ENCODE data around the gene PRPF40B. TPM values are rescaled to one million over a fixed set of nuclear protein-coding genes. Genes with fewer than 3 reads are reported as not detected.
A peak's percentile ranks its signal among the peaks of the same experiment; 100 is the strongest.

The PRPF40B gene
- polyA plus RNA-seq, 10 donors = 10.9 to 18.1 (median 12.5) TPM

DNA sequence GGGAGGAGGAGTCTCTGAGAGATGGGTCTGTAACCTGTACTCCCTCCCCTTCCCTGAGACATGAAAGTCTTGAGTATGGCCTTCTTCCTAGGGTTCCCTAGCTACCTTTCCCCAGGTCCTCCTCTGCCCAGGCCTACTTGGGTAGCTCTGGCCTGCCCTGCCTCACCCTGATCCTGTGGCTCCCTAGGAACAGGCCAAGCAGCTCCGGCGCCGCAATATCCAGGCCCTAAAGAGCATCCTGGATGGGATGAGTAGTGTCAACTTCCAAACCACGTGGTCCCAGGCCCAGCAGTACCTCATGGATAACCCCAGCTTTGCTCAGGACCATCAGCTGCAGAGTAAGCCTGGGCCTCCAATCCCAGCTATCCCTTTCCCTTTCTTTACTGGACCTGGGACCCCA, 12.3 kb downstream of the PRPF40B start:
- no peak for DNase-seq

DNA sequence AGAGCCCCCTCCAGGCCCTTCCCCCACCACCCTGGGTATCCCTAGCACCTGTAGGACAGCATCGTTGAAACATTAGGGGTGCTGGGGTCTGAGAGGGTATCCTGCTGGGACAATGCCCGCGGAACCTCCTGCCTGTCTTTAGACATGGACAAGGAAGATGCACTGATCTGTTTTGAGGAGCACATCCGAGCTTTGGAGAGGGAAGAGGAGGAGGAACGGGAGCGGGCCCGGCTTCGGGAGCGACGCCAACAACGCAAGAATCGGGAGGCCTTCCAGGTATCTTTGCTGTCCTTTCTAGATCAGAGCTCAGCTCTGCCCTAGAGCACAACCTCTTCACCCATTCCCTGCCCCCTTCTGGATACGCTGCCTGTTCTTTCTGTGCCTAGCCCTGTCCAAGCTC, 13.2 kb downstream of the PRPF40B start:
- no peak for DNase-seq

DNA sequence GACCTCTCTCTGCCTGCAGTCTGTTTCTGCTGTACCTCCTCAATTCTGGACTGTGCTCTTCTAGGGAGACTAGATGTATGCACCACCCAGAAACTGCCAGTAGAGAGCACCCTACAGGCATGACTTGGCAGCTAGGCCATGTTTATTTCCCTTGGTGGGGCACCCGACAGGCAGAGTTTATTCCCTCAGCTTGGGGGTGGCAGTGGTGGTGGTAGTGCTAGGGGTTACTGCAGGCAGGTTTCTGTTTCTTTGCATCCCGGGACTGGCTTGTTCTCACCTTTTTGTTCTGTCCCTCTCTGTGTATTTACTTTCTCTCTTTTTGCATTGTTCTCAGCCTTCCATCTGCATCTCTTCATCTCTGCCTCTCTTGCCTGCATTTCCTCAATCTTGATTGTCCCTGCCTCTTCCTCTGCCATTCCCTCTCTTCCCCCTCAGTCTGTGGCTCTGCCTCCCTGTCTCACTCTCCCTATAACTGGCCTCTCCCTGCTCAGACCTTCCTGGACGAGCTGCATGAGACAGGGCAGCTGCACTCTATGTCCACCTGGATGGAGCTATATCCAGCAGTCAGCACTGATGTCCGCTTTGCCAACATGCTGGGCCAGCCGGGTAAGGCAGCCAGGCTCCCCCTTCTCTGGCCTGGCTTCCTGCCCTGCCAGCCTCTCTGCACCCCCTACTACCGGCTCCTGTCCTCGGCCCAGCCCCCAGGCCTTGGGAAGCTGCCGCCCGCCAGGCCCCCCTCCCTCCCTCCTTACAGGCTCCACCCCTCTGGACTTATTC, 13.8 kb downstream of the PRPF40B start:
- DNase-seq = peak; percentile 41 to 80 (median 53)

DNA sequence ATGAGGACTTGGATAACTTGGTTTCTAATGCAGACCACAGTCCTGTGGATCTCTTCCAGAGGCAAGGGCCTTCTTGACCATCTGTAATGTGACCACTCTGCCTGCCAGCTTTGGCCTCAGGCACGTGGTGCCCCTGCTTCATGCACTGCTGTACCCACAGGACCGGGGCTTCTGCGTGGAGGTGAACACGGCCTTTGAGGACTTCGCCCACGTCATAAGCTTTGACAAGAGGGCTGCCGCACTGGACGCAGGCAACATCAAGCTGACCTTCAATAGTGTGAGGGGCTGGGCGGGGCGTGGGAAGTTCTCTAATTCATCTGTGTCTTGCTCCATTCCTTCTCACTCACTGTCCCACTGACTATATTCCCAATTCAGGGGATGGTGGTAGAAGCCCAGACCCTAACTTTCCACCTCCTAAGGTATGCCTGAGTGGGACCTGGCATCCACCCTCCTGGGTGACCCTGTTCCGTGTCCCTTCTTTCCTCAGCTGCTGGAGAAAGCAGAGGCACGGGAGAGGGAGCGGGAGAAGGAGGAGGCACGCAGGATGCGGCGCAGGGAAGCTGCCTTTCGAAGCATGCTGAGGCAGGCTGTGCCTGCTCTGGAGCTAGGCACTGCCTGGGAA, 18.5 kb downstream of the PRPF40B start:
- no peak for DNase-seq

DNA sequence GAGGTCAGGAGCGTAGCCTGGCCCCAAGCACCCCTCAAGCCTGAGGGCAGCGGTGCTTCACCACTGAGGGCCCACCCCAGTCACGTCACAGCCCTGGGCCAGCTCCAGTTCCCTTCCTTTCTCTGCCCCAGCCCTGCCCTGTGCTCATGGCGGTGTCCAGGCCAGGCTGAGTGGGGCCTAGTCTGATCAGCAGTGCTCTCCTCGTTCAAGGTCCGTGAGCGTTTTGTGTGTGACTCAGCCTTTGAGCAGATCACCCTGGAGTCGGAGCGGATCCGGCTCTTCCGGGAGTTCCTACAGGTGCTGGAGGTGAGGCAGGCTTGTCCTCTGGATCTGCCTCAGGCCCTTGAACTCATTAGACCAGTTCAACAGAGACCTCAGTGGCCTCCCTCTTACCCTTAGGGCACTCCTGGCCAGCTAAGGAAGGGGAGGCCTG, 19.0 kb downstream of the PRPF40B start:
- DNase-seq = no peak

DNA sequence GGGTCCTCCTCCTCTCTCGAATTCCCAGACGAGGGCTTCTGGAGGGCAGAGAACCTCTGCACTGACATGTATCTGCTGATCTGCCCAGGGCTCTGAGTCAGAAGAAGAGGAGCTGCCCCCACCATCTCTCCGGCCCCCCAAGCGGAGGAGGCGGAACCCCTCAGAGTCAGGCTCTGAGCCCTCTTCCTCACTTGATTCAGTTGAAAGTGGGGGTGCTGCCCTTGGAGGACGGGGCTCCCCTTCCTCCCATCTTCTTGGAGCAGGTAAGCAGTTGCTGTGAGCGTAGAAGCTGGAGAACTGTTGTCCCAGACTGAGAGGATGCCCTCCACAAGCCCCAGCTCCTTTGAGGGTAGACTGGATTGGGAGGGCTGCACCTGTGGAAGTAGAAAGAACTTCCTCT, 19.8 kb downstream of the PRPF40B start:
- no peak for DNase-seq

DNA sequence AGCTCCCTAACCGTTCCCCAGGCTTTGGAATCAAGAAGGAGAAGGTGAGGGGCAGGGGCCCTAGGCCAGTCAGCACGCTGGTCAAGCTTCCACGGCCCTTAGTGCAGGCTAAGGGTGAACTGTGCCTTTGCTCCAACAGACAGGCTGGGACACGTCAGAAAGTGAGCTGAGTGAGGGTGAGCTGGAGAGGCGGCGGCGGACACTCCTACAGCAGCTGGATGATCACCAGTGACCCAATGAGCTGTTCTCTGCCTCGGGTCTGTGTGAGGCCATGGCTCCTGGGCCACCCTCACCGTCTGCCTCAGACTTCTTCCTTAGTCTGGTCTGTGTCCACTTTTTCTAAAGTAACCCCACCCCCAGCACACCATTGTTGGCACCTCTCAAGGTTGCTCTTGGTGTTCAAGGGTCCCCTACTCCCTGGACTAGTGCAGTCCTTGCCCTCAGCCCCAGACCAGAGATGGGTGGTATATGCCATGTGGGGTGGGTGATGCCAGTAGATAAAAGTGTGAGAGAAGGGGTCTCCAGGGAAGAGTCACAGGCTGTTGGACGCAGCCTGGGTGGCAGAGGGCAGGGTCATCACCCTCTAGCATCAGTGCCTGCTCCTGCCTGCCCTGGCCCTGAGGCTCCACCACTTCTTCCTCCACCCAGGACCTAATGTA, 20.7 kb downstream of the PRPF40B start:
- DNase-seq = no peak

DNA sequence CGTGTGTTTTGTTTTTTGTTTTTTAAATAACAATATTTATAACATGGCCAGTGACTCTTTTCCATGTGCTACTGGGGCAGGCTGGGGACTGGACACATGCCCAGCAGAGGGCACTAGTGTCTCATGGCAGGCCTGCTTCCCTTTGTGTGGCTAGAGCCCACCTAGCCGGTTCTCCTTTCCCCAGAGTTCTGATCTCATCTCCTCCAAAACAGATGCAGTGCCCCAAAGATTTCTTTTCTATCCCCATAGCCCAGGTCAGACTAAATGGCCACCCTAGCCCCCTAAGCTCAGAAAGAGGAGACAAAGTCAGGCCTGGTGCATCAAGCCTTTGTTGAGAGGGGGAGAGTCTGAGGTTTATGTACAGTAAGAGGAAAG, 21.2 kb downstream of the PRPF40B start:
- DNase-seq = peak; percentile 58 to 89 (median 84)

DNA sequence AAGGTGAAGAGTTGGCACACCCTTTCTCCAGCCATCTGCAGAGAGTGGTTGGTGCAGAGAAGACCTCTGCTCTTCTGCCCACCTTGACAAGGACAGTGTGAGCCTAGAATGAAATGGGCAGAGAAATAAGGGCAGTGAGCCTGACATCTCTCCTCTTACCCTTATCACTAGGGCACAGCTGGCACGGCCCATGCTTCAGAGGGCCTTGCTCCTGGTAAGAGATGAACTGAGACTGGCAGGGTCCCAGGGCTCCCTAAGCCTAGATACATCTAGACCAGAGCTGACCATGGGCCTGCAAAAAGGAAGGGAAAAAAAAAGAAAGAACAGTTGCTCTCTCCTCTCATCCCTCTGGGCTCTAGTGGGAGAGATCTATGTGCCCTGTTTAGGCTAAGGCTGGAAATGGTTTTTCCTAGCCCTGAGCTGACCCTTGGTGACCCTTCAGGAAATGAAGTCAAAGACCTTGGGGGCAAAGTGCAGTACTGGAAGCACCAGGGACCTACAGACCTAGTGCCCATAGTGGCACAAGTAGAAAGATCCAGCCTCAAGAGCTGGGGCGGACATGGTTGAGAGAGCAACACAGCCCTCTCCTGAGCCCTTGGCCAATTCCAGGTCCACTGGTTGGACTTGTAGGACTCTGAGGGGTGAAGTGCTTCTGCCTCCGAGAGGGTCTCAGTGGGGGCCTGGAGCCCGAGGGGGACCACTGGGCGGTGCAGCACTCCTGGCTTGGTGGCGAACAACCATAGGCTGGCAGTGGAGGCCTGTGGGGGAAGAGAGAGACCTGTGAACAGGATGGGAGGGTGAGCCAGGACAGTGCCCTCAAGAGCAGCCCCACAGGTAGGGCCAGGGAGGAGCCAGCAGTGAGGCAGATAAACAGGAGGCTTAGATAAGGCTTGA, 22.0 kb downstream of the PRPF40B start:
- DNase-seq = no peak

DNA sequence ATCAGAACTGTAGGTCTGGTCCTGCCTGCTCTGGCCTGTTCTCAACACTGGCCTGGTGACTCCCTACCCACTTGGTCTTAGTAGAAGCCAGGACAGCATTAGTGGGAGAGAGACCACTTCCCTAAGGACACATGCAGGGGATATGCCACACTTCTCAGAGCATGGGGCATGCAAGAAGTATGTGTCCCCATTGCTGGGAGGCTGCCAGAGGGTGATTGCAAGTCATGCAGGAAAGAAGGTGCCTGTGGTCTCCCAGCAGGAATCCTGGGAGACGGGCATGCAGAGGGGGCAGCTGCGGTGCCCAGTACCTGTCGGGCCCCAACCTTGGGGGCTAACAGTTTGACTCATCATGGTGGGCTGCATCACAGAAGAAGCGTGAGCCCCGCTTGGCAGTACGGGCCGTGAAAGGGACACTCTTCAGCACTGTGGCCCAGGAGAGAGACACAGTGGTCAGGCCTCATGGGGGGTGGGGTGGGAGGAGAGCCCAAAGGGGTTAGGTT, 23.0 kb downstream of the PRPF40B start:
- DNase-seq = no peak

DNA sequence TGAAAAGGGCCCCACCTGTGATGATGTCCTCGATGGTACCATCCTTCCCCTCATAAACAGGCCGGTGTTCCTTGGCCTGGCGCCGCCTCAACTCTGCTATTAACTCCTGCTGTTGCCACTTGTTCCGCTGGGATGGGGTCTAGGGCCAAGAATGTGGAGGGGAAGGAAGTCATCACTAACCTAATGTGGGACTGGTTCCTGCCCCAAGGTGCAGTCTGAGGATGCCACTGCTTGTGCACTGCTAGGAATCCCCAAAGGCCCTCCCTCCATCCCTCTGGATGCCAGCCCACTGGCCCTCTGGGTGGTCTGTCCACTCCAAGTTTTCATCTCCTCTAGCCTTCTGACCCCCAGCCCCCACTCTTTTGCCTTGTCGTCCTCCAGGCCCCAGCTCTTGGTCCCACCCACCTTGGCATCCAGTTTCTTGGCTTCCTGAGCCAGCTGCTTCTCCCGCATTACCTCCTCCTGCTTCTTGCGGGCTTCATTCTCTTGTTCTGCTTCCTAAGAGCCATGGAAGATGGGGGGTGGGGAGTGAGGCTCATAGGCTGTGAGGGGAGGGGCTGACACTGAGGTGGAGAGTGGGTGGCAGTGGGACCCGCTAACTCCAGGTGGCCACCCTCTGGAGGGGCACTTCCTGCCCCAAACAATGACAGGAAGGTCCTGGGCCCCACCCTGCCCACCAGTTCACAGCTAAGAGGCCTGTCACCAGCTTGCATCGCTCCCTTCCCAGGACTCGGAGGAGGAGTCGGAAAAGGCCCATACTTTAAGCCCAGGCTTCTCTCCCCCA, 23.7 kb downstream of the PRPF40B start:
- no peak for DNase-seq

DNA sequence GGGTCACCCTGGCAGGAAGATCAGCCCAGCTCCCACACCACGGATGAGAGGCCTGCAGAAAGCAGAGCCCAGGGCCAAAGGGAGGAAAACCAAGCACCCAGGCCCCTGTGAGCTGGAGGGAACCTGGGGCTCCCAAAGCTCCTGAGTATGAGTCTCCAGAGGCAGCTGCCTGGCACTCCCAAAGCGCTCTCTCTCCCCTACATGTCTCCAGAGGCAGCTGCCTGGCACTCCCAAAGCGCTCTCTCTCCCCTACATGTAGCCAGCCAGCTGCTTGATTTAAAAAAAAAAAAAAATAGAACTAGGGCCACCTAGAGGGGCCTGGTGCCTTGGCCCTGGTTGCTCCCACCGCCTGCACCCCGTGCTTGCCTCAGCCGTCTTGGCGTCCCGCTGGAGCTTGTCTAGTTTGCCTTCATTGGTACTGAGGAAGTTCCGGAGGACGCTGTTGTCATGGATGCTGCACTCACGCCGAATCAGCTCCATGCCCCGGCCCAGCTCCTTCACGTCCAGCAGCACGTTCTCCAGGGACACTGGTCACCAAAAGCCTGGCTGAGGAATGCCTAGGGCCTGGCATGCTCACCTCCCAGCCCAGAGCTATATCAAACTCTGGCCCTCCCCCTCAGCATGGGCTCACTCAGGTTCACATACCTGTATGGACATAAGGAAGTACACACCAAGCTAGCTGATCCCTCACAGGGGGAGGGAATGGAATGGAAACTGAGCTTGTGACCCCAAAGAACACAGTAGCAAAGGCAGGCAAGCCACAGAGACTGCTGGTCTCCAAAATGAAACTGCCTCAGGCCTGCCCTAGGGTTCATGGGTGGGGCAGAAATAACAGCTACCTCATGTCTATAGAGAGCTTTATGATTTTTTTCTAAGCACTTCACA, 24.7 kb downstream of the PRPF40B start:
- DNase-seq = no peak

DNA sequence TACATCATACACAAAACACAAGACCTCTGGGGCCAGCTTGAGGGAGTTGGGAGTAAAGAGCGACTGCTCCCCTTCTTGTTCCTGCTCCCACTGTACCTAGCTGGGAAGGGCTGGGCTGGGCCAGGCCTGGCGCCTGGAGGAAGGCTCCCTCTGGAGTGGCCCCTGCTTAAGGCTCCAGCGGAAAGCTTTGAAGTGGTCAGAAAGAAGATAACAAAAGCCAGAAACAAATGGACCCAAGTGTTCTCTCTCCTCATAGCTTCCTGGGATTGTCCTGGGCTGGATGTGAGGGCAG, 25.3 kb downstream of the PRPF40B start:
- DNase-seq = no peak

DNA sequence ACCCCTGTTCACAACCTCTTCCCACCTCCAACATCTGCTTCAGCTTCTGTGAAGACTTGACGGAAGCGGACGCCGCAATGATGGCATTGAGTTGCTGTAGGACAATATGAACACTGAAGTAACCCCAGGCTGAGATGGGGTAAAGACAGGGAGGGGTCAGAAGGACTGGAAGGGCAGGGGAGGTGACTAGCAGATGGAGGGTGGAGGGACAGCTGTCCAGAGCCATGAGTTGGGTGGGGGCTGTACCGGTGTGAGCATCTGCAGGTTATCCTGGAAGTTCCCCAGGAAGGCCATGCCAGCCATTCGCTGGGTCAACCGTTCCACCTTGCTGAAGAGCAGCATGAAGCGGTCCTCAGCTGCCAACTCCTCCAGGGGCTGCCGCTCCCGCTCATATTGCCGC, 26.1 kb downstream of the PRPF40B start:
- DNase-seq = no peak

DNA sequence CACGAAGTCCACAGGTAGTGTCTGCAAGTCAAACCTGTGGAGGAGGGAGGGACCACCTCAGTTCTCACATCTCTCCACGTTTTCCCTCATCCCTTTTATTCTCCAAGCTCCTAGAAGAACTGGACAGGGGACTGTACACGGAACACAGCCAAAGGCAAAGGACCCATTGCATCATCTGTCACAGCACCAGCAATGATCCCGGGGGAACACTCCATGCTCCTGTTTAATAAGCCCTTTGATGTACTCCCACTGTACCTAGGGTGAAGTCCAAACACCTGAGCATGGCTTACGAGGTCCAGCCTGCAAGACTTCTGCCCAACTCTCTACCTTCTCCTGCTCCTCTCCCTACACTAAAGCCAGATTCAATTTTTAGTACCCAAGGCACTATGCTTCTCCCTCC, 26.5 kb downstream of the PRPF40B start:
- DNase-seq = no peak

DNA sequence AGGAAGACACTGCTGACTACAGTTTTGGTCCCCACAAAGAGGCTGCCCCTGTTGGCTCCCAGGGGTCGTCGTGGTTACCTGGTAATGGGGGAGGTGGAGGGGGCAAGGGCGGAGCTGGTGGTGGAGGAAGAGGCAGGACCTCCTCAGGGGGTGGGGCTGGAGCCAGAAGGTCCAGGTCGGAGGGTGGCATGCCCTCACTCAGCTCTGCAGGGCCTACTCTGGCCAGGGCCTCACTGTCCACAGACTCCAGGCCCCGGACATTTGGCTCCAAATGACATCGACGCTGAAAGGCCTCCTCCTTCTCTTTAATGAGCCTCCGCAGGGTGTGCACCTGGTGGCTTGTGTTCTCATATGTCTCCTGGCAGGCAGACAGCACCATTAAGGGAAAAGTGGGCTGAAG, 28.5 kb downstream of the PRPF40B start:
- DNase-seq = no peak

DNA sequence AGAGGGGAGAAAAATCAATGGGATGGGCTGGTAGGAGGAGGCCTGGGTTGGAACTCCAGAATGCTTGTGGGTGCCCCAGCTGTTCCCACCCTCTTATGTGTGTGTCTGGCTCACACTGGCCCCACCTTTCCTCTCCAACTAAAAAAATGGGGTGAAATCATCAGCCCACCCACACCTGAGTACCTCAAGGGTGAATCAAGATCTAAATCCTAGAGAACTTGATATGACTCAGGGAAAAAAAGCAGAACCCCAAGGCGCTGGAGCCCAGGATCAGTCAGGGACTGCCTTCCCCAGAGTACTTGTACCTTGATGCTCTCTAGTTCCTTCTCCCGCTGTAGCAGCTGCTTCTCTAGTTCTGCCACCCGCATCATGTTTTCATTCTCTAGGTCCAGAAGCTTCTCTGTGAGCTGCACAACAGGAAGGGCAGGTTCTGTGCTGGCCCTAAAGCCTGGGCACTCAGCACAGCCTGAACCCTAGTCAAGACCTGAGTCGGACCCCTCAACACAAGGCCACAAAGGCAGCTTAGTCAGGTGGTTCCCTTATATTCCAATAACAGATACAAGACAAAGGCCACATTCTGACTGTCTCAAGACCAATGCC, 29.7 kb downstream of the PRPF40B start:
- no peak for DNase-seq

DNA sequence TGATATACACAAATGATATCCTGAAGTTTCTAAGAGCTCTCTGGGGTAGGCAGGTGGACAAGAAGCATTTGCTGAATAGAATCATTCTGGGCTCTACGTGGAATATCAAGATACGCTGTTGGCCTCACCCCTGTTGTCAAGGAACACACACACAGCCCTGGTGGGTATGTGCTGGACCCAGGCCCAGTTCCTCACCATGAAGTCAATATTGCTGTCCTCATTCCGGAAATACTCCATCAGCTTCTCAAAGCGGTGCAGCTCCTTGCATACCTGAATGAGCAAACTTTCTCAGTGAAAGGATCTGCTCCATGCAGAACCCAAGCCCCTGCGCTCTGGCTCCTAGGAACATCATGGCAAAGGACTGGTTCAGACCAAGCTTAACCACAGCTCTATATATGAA, 31.4 kb downstream of the PRPF40B start:
- DNase-seq = no peak

DNA sequence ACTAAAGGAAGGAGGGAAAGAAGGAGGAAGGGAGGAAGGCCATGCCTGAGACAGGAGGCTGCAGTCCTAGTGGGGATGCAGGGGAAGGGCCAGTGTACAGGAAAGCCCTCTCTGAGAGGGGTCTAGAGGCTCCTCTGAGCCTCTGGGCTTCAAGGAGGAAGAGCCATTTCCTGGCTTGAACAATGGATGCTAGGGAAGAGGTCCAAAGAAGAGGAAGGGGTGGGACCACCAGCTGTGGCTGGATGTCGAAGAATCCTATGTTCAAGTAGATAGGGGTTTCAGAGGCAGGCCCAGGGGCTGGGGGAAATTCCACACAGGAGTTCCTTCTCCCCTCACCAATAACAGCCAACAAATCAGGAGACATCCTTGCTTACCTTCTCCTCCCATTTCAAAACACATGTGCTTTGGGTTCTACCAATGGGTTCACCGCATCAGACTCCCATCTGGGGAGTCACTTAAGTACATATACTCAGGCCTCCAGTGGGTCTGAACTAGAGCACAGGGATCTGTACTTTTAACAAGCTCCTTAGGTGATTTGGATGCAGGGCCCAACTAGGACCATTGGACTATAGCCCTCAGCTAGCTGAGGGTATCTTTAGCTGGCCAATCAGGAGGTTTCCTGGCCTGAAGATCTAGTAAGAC, 32.4 kb downstream of the PRPF40B start:
- DNase-seq = no peak

Measured in muscle of back (tissue), 11 donors.